Measurements from ENCODE around the gene SRRD.

SRRD gene

DNA sequence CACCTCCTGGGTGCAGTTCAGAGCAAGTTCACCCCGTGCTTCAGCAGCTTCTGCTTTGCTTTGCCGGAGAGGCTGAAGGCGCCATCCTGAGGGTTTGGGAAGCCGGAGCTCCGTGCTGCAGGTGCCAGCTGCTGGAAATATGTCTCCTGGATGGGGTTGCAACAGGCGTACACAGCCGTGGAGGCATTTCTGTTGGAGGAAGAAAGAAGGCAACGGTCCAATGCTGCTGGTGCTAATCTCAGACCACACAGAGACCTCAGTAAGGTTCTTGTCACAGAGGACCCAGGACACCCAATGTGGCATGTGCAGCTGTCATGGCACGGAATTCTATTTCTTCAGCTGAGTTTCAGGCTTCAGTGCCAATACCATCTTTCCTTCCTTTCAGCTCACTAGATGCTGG, 30.5 kb upstream of the SRRD start:
- no peak for DNase-seq (ENCODE audit: low spot score)

DNA sequence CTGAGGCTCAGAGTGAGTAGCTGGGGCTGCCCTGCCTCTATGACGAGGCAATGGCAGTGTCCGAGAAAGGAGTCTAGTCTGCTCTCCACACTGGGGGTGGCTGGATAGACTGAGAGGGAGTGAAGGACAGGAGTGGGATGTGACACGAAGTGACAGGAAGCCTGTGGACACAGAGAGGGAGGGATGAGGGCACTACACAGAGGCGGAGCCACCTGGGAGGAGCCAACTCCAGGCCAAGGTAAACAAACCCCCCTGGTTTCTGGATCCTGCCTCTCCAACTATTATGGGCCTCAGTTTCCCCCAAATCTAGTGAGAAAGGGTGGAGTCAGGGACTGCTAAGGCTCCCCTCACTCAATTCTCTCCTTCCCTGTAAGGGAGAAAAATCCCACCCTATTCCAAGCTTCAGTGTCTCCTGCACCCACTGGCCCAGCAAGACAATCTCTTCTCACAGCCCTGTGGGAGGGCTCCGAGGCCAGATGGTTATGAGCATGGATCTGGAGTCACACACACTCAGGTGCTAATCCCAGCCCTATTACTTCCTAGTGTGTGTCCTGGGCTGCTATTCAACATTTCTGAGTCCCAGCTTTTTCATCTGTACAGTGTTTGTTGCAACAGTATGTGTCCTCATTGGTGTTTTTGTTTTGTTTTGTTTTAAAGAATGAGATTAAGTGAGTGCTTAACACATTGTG, 29.7 kb upstream of the SRRD start:
- DNase-seq (ENCODE audit: low spot score), result no peak

DNA sequence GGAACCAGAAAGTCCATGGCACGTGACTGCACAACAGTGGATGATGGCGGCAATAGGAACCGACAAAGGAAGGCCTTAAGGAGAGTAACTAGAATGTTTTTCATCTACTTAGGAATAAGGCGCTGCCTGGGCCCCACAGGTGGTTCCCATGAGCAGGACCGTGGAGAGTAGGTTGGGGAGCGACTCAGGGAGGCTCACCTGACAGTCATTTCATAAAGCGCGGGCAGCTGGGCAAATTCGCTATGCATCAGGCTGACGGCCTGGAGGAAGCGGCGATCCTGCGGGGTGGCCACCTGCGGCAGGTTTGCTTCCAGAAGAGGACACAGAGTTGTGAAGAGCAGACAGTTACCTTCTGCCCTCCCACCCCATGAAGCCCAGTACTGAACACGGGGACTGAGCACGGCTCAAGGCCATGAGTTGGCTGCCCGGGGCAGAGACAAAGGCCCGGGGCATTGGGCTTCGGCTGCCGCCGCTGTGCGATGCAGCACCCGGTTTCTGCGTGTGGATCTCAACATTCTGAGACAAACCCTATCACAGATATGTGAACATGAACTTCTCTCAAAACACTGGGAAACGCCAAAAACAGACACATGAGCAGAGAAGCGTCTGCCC, 25.9 kb upstream of the SRRD start:
- DNase-seq (ENCODE audit: low spot score), result no peak

DNA sequence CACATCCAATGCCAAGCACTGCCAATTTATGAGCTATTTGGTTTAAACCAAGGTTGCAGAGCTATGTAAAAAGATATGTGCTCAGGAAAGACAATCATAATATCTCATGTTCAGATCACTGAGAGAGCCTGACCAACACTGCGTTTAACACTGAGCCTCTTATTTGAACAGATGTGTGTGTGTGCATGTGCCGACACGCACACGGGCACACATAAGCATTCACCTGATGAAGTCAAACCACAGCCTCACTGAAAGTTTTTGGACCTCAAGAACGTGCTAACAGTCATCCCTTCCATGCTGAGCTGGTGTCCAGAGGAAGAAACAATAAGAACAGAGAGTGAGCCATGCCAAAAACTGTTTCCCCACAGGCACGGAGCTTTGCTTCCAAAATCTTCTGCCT, 23.5 kb upstream of the SRRD start:
- DNase-seq (ENCODE audit: low spot score), result no peak

DNA sequence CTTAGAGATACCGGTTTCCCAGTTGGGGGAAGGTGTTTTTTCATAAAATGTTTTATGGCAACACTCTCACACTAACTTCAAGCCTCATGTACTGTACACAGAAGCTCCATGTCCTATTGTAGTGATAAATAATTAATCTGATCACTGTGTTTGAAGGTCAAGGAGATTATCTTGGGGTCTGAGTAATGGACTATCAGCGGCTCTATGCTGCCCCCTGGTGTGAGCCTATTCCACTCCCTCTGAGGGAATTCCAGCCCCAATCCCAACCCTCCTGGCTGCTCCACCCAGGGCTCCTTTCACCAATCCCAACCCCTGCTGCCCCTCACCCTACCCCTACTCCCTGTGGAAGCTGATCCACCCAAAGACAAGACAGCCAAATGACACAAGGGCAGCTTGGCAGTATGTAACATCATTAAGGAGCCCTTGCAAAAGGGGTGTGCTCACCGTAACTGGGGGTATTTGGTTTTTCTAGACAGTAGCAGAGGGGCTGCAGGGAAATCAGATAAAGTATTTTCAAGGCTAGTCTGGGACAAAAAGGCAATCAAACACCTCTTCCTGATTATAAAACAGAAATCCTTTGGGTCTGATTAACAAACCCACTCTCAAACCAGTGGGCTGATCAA, 22.4 kb upstream of the SRRD start:
- peak; percentile 79 for DNase-seq (ENCODE audit: low spot score)

DNA sequence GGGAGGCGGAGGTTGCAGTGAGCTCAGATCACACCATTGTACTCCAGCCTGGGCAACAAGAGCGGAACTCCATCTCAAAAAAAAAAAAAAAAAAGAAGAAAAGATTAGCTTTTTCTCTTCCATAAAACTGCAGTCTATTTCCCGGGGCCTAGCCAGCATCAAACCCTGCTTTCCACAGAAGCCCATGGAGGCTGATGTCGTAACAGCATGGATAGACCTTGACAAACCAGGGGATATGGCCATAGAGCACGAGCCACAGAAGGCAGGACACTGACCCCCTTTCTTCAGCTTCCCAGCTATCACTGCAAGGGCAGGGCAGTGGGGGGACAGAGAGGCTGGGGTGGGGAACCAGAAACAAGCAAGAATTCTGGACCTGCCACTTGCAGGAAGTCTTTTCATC, 21.6 kb upstream of the SRRD start:
- DNase-seq (ENCODE audit: low spot score), result no peak

DNA sequence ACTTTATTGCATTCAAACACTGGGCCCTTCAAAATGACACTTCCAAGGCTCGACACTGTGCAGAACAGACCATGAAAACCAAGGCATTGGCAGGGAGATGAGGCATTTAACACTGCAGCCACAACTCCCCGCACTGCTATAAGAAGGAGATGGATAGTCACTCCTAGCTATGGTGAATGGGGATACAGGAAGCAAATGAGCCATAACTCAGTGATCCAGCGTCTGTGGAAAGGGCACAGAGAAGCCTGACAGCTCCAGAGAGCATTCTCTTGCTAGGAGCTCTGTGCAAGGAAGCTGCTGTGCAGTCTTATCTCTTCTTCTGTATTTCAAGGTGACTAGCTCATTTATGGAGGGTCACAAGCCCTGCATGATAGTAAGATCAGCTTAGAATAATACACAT, 21.0 kb upstream of the SRRD start:
- DNase-seq (ENCODE audit: low spot score), result no peak

DNA sequence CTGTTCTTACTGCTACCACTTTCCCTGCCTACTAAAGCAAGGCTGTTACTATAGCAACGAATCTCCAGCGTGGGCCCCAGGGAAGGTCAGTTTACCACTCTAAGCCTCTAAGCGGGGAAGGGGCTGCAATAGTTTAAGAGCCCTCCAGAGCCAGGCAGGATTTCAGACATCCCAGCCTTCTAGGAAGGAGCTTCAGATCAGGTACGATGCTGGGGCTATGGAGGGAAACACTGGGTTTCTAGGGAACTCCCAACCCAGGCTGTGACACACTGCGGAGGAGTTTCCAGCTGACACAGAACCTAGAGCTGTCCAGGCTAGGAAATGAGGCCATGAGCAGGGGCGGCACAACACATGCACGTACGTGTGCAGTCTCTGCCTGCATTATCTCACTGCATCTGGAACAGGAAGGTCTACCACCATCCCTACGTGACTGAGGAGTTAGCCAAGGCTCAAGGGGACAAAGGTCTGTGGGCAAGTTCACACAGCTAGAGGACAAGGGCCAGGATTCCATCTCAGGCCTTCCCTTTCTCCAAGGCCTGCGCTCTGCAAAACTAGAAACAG, 20.5 kb upstream of the SRRD start:
- DNase-seq (ENCODE audit: low spot score), result no peak

DNA sequence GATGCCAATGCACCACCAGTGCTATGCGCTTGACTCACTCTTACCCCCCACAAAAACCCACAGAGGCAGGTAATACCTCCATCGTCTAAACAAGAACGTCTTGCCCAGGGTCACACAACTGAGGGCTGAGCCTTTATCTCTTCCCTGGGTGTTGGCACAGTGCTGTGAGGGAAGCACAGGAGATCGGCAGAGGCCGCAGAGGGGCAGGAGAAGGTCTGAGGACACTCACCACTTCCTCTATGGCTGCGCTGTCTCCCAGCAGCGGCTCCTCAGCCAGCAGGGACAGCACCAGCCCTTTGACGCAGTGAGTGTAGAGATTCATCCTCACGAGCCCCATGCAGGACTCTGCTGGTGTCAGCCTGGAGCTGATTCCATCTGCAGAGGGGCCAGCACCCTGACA, 20.0 kb upstream of the SRRD start:
- DNase-seq (ENCODE audit: low spot score), result no peak

DNA sequence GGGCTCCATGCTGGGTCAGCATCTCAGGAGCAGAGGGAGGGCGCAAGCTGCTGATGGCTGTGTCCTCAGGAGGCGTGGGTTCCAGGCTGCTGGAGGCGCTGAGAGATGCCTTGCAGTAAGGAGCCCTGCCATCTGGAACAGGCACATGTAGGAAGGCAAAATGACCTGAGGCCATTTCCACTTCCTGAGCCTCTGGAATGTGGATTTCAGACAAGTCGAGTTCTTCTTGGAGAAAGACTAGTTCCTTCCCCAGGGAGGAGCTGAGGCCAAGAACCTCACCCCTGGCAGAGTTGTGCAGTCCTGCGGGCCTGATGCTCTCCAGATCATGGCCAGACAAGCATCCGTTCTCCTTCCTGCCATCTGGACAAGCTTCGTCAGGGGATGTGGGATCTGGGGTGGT, 19.4 kb upstream of the SRRD start:
- no peak for DNase-seq (ENCODE audit: low spot score)

DNA sequence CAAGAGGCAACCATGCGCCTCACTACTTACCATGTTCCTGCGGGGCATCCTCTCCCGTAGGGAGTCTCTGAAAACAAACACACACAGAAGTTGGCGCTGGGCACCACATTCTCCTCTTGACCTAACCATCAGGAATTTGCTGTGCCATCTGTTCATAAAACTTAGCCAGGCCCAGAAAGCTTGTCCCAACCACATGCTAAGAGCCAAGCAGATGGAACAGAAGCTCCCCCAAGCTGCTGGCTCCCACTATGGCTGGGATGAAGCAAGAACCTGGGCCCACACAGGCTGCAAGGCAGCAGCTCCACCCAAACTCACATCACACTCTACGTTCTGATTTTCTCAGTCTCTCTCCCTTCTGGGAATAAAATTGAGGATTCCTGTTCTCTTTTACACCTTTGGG, 17.5 kb upstream of the SRRD start:
- DNase-seq (ENCODE audit: low spot score), result no peak

DNA sequence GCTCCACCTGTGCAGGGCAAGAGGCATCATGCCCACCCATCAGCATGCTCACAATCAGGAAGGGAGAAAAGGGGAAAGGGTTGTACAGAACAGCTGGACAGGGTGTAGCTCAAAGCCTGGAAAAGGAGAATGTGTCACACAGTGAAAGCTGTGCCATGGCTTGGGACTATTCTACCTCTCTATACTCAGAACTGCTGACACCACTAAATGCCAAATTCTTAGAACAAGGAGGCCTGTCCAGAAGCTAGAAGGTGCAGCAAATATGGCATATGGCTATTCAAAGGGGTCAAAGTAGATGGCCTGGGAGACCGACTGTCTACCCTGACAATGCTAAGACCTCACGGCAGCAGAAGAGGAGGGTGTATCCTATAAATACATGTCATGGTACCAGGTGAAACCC, 12.9 kb upstream of the SRRD start:
- DNase-seq (ENCODE audit: low spot score), result no peak

DNA sequence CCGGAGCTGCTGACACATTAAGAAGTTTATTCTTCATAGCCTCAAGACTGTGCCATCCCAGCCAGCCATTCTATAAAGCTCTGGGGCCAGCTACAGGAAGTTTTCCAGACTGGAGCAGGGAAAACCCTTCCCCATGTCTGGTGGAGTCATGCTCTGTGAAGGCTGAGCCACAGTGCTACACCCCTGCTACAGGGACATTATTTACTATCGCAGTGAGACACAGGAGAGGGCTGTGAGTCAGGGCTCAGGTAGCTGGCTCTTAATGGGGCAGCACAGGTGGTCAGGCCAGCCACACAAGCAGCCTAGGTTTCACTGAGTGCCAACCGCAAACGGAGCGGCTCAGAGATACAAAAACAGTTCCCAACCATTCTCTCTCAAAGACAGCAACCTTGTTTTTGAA, 12.2 kb upstream of the SRRD start:
- DNase-seq (ENCODE audit: low spot score), result peak; percentile 70

DNA sequence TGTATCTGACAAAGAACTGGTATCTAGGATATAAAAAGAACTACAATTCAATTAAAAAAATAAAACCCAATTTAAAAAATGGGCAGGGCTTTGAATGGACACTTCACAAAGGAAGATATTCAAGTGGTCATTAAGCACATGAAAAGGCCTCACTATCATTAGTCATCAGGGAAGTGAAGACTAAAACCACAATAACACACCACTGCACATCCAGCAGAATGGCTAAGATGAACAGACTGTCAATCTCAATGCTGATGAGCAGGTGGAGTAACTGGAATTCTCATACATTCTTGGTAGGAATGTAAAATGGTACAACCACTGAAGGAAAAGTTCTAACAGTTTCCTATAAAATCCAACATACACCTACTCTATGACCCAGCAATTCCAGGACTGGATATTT, 9.0 kb upstream of the SRRD start:
- no peak for DNase-seq (ENCODE audit: low spot score)

DNA sequence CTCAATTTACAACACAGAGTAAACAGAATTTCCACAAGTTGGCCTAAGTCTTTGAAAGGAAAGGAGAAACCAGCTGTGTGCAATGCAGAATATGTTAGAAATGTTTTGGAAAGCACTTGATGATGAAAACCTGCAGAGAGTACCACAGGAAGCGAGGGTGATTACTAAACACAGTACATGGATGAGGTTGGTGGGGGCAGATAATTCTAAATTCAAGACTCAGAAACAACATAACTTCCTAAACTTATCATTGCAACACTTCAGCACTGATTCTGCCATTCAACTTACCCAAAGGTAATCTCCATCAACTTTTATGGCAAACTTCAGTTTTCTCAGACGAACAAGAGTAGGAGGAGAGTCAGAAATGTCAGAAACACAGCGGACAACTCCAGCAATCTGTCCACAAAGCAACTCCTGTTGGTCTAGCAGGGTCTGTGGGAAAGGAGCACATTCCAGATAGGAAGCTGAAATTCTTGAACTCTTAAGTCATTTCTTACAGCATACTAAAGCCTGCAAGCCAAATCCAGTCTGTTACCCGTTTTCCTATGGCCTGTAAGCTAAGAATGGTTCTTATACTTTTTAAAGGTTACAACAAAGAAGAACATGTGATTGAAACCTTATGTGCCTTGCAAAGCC, 6.9 kb upstream of the SRRD start:
- DNase-seq (ENCODE audit: low spot score), result no peak

DNA sequence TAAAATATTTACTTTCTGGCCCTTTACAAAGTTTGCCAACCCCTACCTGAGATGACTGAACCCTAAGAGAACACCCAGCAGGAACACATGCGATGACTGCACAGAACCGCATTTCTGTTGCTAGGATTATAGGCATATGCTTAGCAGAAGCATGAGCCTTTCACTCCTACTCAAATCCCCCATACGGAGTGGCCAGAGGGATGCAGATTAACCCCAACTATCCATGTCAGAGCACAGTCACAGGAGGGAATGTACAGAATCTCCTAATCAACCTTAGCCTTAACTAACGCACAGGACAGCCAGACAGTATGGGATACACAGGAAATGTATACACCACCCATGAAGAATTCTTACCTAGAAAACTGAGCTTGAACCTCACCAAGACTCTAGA, 6.3 kb upstream of the SRRD start:
- no peak for DNase-seq (ENCODE audit: low spot score)

DNA sequence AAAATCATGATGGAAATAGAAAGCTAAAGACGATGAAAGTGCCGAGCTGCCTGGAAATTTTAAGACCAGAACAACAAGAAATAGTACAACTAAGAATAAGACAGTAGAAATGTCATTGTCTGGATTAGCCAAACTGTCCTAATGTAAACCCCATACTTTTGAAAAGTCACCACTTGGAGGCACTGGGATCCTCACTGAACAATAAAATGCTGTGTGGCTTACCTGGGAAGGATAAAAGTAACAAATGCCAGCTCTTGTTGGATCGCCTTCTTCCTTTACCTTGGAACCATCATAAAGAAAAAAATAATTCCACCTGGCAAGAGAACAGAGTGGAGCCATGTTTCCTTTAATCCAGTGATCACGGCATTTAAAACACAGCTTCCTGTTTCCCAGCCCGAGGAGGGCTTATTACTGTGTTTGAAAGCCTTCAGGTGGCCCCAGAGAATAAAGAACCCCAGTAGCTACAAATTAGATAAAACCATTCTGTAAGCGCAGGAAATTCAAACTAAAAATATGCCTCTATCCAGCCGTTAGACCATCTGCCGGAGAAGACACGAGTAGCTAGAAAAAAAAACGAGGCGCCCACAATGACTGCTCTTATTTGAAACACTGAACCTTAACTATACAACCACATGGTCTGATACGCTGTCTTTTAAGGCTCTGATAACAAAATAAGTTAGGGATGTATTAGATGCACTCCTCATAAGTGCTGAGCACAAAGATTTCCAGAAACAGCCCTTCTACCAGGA, 4.5 kb upstream of the SRRD start:
- DNase-seq (ENCODE audit: low spot score), result no peak

DNA sequence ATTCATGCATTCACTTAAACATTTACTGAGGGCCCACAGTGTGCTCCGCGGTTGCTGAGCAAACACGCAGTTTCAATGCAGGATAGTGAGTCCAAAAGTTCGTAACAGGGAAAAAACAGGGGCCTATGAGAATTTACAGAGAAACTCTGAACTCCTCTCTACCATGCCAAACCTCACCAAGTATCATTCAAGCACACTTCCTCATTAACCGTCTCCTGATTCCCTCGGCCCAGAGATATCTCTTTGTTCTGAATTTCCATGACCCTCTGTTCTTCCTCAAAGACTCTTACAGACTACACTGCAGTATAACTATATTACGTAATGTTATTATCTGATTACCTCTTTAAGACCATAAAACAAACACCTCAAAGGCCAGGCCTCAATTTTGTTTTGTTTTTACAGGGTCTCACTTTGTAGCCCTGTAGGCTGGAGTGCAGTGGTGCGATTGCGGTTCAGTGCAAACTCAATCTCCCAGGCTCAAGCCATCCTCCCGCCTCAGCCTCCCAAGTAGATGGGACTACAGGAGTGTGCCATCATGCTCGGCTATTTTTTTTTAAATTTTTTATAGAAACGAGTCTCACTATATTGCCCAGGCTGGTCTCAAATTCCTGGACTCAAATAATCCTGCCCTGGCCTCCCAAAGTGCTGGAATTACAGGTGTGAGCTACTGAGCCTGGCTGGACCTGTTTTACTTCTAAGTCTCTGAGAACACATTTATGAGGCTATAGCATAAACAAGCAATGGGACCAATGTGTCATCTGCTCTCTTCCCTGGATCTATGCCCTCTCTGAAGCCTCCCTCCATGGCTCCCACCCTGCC, 3.7 kb upstream of the SRRD start:
- DNase-seq (ENCODE audit: low spot score), result no peak

DNA sequence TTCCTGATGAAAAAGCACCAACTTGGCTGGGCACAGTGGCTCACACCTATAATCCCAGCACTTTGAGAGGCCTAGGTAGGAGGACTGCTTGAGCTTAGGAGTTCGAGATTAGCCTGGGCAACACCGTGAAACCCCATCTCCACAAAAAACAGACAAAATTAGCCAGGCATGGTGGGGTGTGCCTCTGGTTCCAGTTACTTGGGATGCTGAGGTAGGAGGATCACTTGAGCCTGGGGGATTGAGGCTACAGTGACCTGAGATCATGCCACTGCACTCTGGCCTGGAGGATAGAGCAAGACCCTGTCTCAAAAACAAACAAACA, 3.1 kb upstream of the SRRD start:
- no peak for DNase-seq (ENCODE audit: low spot score)

DNA sequence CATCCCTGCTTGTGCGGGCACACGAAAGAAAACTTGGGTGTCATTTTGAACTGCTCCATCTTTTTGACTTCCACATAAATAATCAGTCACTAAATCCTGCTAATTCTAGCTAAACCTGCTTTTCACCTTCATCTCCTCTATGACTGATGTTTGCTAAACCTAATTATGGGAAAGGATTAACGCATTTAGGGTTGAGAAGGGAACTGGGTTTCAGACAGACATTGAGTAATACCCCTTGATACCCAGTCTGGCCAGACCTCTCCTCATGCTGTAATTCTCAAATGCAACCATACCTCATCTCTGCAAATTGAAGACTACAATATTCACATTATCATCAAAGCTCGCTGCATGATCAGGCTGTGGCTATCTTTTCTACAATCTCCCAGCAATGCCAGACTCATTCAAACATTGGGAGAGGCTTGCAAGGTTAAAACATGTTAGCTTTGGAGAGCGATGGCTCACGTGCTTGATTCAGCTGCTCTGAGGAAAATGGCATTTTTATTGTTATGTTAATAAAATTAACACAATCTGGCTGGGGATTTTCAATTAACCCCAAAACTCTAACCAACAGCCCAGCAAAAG, 2.5 kb upstream of the SRRD start:
- no peak for DNase-seq (ENCODE audit: low spot score)

DNA sequence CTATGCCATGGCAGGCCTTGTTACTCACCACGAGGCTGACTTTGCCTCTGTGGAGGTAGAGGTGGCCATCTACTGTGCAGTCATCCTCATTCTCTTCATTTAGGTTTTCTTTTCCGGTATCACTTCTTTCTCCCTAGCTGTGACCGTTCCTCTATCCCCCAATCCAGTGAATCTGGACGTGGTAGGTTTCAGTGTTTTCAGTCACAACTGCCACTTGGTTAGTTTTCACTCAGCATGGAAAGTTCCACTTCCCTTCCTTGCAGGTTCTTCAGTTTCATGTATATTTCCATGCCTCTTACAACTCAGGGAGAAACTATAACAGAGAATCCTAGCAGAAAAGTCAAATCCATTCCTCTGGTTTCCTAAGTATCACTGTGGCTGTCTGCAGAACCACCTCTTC, 2.0 kb upstream of the SRRD start:
- no peak for DNase-seq (ENCODE audit: low spot score)

Data from AG08396 (cell line).